Measurements from ENCODE around the gene DNER. TPM values are rescaled to one million over a fixed set of nuclear protein-coding genes. Genes with fewer than 3 reads are reported as not detected.

Gene DNER
- total RNA-seq, 3 donors from 2014 or later (not counting 1 experiment from before 2014, with no cell fraction given) = not detected

- H3K27ac ChIP-seq (ENCODE audit: low read length) = no peak overlapping the region
- no peaks in the 10 kb centered on the region for H3K27me3 ChIP-seq (ENCODE audit: control insufficient read depth, insufficient read depth, low read length)
- intact Hi-C loops (cut with micrococcal nuclease) = no loop called here
- Mint-ChIP-seq H3K9me3 (no peaks in the 10 kb centered on the region), H3K27ac (no peak overlapping the region), H3K27me3 (ENCODE audit: low read depth in 2 of 2) (peaks cover 12 to 20% of the 10 kb centered on the region in 2 donors), H3K4me1 (no peaks in the 10 kb centered on the region), H3K4me3 (no peak overlapping the region), H3K36me3 (no peaks in the 10 kb centered on the region)
- no peaks in the 10 kb centered on the region for H3K4me1 ChIP-seq (ENCODE audit: control insufficient read depth, insufficient read depth, low read length)
- no peaks in the 10 kb centered on the region for H3K9me3 ChIP-seq (ENCODE audit: control insufficient read depth, insufficient read depth, low read length)
- ATAC-seq = no peak
- 83% methylated on average over 1 of the region's 2 CpGs for WGBS (ENCODE audit: insufficient coverage)
- no peak overlapping the region for H3K4me3 ChIP-seq (ENCODE audit: low read length)
- DNase-seq = no peak
- H3K36me3 ChIP-seq (ENCODE audit: control insufficient read depth, insufficient read depth, low read length) = no peaks in the 10 kb centered on the region
- no peak for TF ChIP-seq CTCF (IDR thresholded peaks at IDR 0.05)
These were observed 25.0 kb downstream of the DNER start for GRCh38 chr2:229689307-229689839.

- Histone ChIP-seq H3K36me3 (ENCODE audit: control insufficient read depth, insufficient read depth, low read length) (no peaks in the 10 kb centered on the region), H3K27ac (ENCODE audit: low read length) (no peak overlapping the region), H3K27me3 (ENCODE audit: control insufficient read depth, insufficient read depth, low read length) (no peaks in the 10 kb centered on the region), H3K9me3 (ENCODE audit: control insufficient read depth, insufficient read depth, low read length) (no peaks in the 10 kb centered on the region), H3K4me1 (ENCODE audit: control insufficient read depth, insufficient read depth, low read length) (no peaks in the 10 kb centered on the region), H3K4me3 (ENCODE audit: low read length) (no peak overlapping the region)
- no peak for TF ChIP-seq CTCF (IDR thresholded peaks at IDR 0.05)
- Mint-ChIP-seq H3K27me3 (ENCODE audit: low read depth in 2 of 2) (peaks cover 16 to 20% of the 10 kb centered on the region in 2 donors), H3K27ac (no peak overlapping the region), H3K9me3 (no peaks in the 10 kb centered on the region), H3K36me3 (no peaks in the 10 kb centered on the region), H3K4me3 (no peak overlapping the region), H3K4me1 (no peaks in the 10 kb centered on the region)
- ATAC-seq = no peak
- WGBS (ENCODE audit: insufficient coverage) = 92% methylated on average over 7 of the region's 7 CpGs
- intact Hi-C loops (cut with micrococcal nuclease) = no loop called here
- no peak for DNase-seq
These were observed 26.2 kb downstream of the DNER start for GRCh38 chr2:229688141-229688540.

GRCh38 chr2:229686122-229686919, 28.0 kb downstream of the DNER start:
- no peaks in the 10 kb centered on the region for H3K27me3 ChIP-seq (ENCODE audit: control insufficient read depth, insufficient read depth, low read length)
- Mint-ChIP-seq H3K9me3 (no peaks in the 10 kb centered on the region), H3K36me3 (no peaks in the 10 kb centered on the region), H3K4me1 (no peaks in the 10 kb centered on the region), H3K27me3 (ENCODE audit: low read depth in 2 of 2) (peaks cover 21 to 25% of the 10 kb centered on the region in 2 donors), H3K27ac (no peak overlapping the region), H3K4me3 (no peak overlapping the region)
- no peak overlapping the region for H3K27ac ChIP-seq (ENCODE audit: low read length)
- no peak for ATAC-seq
- H3K9me3 ChIP-seq (ENCODE audit: control insufficient read depth, insufficient read depth, low read length) = no peaks in the 10 kb centered on the region
- DNase-seq = no peak
- 91% methylated on average over 6 of the region's 6 CpGs for WGBS (ENCODE audit: insufficient coverage)
- H3K36me3 ChIP-seq (ENCODE audit: control insufficient read depth, insufficient read depth, low read length) = no peaks in the 10 kb centered on the region
- no peaks in the 10 kb centered on the region for H3K4me1 ChIP-seq (ENCODE audit: control insufficient read depth, insufficient read depth, low read length)
- H3K4me3 ChIP-seq (ENCODE audit: low read length) = no peak overlapping the region
- intact Hi-C loops (cut with micrococcal nuclease) = no loop called here
- no peak for TF ChIP-seq CTCF (IDR thresholded peaks at IDR 0.05)

All from natural killer cell (primary cell).